Ascending aorta (tissue), 2 donors: ENCODE results near the gene WDR11. TPM values are rescaled to one million over a fixed set of nuclear protein-coding genes. Genes with fewer than 3 reads are reported as not detected.

Source experiments
- DNase-seq, 2 donors: peaks; one replicate each; pipeline ENCODE4 v3.0.0-alpha.2; 2019; ENCODE audit warnings: low spot score in 2 of 2
- H3K27ac ChIP-seq, 2 donors: fragments of 200-600 bp; sonication (generic); one replicate each; pipeline ENCODE4 v1.5.1; 2016 to 2017; ENCODE audit warnings: mild to moderate bottlenecking in 1 of 2
- H3K27me3 ChIP-seq: fragments of 200-600 bp; sonication (generic); one replicate; pipeline ENCODE4 v1.5.1; 2017
- H3K36me3 ChIP-seq, 2 donors: fragments of 200-600 bp; sonication (generic); one replicate each; pipeline ENCODE4 v1.5.1; 2016
- H3K4me1 ChIP-seq, 2 donors: fragments of 200-600 bp; sonication (generic); one replicate each; pipeline ENCODE4 v1.5.1; 2016 to 2017; ENCODE audit warnings: mild to moderate bottlenecking in 1 of 2
- H3K4me3 ChIP-seq, 2 donors: fragments of 200-600 bp; sonication (generic); one replicate each; pipeline ENCODE4 v1.5.1; 2016 to 2017; ENCODE audit warnings: mild to moderate bottlenecking in 1 of 2
- H3K9me3 ChIP-seq, 2 donors: fragments of 200-600 bp; sonication (generic); one replicate each; pipeline ENCODE4 v1.5.1; 2016
- CTCF ChIP-seq, 3 experiments: fragments of 200-600 bp in 2 of 3; fragments of 450-650 bp in 1 of 3; sonication (generic) in 2 of 3; IDR thresholded peaks; one replicate each; pipeline ENCODE4 v1.5.1; 2016 to 2019; ENCODE audit warnings: antibody characterized with exemption in 3 of 3, mild to moderate bottlenecking in 1 of 3, moderate library complexity in 1 of 3
- intact Hi-C: fragments of 100-400 bp; cut with DNase I; formaldehyde crosslinking; loops from one replicate; pipeline ENCODE4 v1.15.1; 2023
- total RNA-seq: library from RNA; depleted of rRNA; stranded (reverse); fragments of >200 nt; gene quantifications from one replicate; pipeline ENCODE4 v1.1.0, GENCODE V29; 2016

The WDR11 gene
- total RNA-seq, 1 donor from 2014 or later = 10.2 TPM

GRCh38 chr10:120810298-120810697 is 40.9 kb upstream of the WDR11 start:
- Histone ChIP-seq H3K27me3 (no peaks in the 10 kb centered on the region), H3K27ac (no peak overlapping the region), H3K4me3 (no peak overlapping the region), H3K4me1 (no peaks in the 10 kb centered on the region), H3K9me3 (no peaks in the 10 kb centered on the region), H3K36me3 (no peaks in the 10 kb centered on the region)
- TF ChIP-seq CTCF (IDR thresholded peaks at IDR 0.05) = no peak
- no peak for DNase-seq
- intact Hi-C loops = no loop called here

GRCh38 chr10:120813085-120813484 is 38.1 kb upstream of the WDR11 start:
- no peak overlapping the region for H3K27ac ChIP-seq
- H3K4me1 ChIP-seq = no peaks in the 10 kb centered on the region
- H3K36me3 ChIP-seq = no peaks in the 10 kb centered on the region
- H3K9me3 ChIP-seq = no peaks in the 10 kb centered on the region
- no peak for DNase-seq
- intact Hi-C loops = no loop called here
- H3K4me3 ChIP-seq = no peak overlapping the region
- TF ChIP-seq CTCF (IDR thresholded peaks at IDR 0.05) = no peak
- H3K27me3 ChIP-seq = no peaks in the 10 kb centered on the region

- TF ChIP-seq CTCF (IDR thresholded peaks at IDR 0.05) = no peak
- Histone ChIP-seq H3K36me3 (no peaks in the 10 kb centered on the region), H3K4me3 (no peak overlapping the region), H3K4me1 (no peaks in the 10 kb centered on the region), H3K27ac (no peak overlapping the region), H3K9me3 (no peaks in the 10 kb centered on the region), H3K27me3 (no peaks in the 10 kb centered on the region)
- DNase-seq = no peak
- intact Hi-C loops = no loop called here
Observed at GRCh38 chr10:120818301-120818700, 32.9 kb upstream of the WDR11 start.

GRCh38 chr10:120819366-120819765 is 31.8 kb upstream of the WDR11 start:
- intact Hi-C loops = no loop called here
- TF ChIP-seq CTCF (IDR thresholded peaks at IDR 0.05) = no peak
- no peaks in the 10 kb centered on the region for H3K36me3 ChIP-seq
- H3K27ac ChIP-seq = no peak overlapping the region
- H3K27me3 ChIP-seq = no peaks in the 10 kb centered on the region
- no peaks in the 10 kb centered on the region for H3K4me1 ChIP-seq
- DNase-seq = no peak
- no peak overlapping the region for H3K4me3 ChIP-seq
- no peaks in the 10 kb centered on the region for H3K9me3 ChIP-seq

- Histone ChIP-seq H3K36me3 (no peaks in the 10 kb centered on the region), H3K4me1 (no peaks in the 10 kb centered on the region), H3K27me3 (no peaks in the 10 kb centered on the region), H3K4me3 (no peak overlapping the region), H3K27ac (no peak overlapping the region), H3K9me3 (no peaks in the 10 kb centered on the region)
- DNase-seq = no peak
- intact Hi-C loops = no loop called here
- no peak for TF ChIP-seq CTCF (IDR thresholded peaks at IDR 0.05)
Observed at GRCh38 chr10:120823266-120823665, 27.9 kb upstream of the WDR11 start.

GRCh38 chr10:120824881-120825309 is 26.3 kb upstream of the WDR11 start:
- H3K27ac ChIP-seq = no peak overlapping the region
- H3K9me3 ChIP-seq = no peaks in the 10 kb centered on the region
- peak in 1 of 3 experiments; percentile 14 for TF ChIP-seq CTCF (IDR thresholded peaks at IDR 0.05)
- no peaks in the 10 kb centered on the region for H3K27me3 ChIP-seq
- H3K4me1 ChIP-seq = no peaks in the 10 kb centered on the region
- no peaks in the 10 kb centered on the region for H3K36me3 ChIP-seq
- DNase-seq = no peak
- intact Hi-C loops = no loop called here
- H3K4me3 ChIP-seq = no peak overlapping the region
